Activated naive CD4-positive, alpha-beta T cell treated with anti-CD3 and anti-CD28 coated beads, Interleukin-2, amount 50 U/mL, for 72 hours (primary cell): ENCODE results near the gene ADAMTS16. TPM values are rescaled to one million over a fixed set of nuclear protein-coding genes. Genes with fewer than 3 reads are reported as not detected.
A peak's percentile ranks its signal among the peaks of the same experiment; 100 is the strongest.

ENCODE experiments used
- ATAC-seq, 2 donors: fragments of 150-1000 bp; cut with Tn5 transposase; 2 replicates each; pipeline ENCODE4 v1.10.0; 2021; ENCODE audit warnings: mild to moderate bottlenecking in 2 of 2, moderate library complexity in 2 of 2
- DNase-seq, 2 donors: peaks; one replicate each; pipeline ENCODE4 v3.0.0; 2021 to 2022; ENCODE audit warnings: low spot score in 2 of 2
- H3K27ac Mint-ChIP-seq, 2 donors: one replicate each; pipeline ENCODE4 v1.8.0; 2022; ENCODE audit warnings: mild to moderate bottlenecking in 2 of 2, mixed read lengths in 2 of 2
- H3K36me3 Mint-ChIP-seq, 2 donors: one replicate each; pipeline ENCODE4 v1.8.0; 2022; ENCODE audit warnings: mixed read lengths in 2 of 2
- H3K9me3 Mint-ChIP-seq, 2 donors: one replicate each; pipeline ENCODE4 v1.8.0; 2022; ENCODE audit warnings: mixed read lengths in 2 of 2
- total RNA-seq, 2 donors: library from RNA; stranded (reverse); gene quantifications; one replicate each; pipeline ENCODE4 v1.2.3, GENCODE V29; 2022

The ADAMTS16 gene
- total RNA-seq, 2 donors from 2014 or later, result not detected

DNA sequence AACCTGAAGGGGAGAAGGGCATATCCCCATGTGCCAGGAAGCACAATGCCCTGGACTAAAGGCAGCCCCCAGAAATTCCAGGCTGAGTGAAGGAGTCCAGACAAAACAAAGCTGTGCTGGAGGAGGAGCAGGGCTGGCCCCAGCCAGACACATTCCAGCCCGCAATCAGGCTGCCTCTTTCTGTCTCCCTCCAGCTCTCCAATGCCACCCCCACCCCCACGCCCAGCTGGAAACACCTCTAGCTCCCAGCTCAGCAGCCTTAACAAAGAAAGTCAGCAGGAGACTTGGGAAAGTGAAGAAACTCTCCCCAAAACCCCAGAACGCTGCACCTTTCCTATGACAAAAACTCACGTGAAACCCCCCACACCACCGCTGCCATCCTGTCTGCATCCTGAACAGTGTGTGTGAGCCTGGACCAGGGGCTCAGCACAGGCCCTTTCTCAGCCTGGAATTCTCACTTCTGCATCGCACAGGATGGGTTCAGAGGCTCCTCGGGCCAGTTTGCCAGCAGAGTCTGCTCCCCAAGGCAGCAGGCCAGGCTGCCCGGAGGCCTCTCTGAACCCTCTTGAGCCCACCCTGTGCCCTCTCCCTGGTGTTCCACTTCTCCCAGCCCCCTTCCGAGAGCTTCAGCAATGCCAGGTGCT is 186.1 kb downstream of the ADAMTS16 start:
- H3K27ac Mint-ChIP-seq, result no peak overlapping the region
- no peak for DNase-seq
- peaks cover 8 to 20% of the 10 kb centered on the region in 2 donors for H3K36me3 Mint-ChIP-seq
- ATAC-seq, result no peak
- H3K9me3 Mint-ChIP-seq, result peaks cover 7 to 18% of the 10 kb centered on the region in 2 donors

DNA sequence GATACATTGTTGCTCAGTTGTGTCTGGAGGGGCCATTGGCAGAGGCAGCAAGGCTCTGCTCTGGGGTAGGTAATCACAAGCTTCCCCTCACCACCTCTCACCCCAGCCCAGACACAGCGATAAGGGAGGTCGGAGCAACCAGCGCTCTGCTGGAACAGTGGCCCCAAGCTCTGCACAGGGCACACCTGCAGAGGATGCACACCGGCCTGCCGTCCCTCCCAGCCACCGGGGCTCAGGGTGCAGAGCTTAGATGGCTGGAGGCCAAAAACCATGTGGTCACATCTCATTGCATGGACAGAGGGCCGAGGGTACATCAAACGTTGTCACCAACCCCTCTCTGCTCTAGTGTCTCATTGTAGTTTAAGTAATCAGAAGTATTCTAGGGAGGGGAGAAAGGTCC is 187.0 kb downstream of the ADAMTS16 start:
- peaks cover 8 to 20% of the 10 kb centered on the region in 2 donors for H3K36me3 Mint-ChIP-seq
- DNase-seq (no peak), ATAC-seq (no peak)

DNA sequence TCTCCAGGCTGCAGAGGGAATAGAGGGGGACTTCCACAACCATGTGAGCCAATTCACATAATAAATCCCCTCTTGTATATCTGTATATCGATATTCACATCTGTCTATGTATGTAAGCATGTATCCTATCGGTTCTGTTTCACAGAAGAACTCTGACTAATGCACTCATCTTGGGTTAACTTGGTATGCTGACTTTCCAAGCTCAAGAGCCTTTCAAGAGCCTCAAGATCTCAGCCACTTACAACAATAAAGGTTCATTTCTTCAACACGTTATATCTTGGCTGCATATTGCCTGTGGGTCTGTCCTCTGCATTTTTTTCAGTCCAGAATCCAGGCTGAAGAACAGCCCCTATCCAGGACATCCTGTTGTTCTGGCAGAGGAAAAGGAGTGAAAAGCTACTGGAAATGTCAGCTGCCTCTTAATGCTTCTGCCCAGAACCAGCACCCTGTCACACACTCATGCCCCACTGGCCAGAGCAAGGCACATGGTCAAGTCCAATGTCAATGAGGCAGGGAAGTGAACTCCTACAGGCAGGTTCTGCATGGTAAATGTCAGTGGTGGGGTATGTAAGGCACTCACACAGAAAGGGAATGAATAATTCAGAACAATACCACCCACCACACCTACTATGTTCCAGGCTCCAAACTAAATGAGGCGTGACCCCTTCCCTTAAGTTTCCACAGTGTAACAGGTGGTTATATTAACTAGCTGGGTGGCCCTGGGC is 190.8 kb downstream of the ADAMTS16 start:
- Mint-ChIP-seq H3K27ac (no peak overlapping the region), H3K9me3 (peaks cover 0 to 11% of the 10 kb centered on the region in 2 donors), H3K36me3 (peaks cover 0 to 20% of the 10 kb centered on the region in 2 donors)
- ATAC-seq, result no peak
- no peak for DNase-seq

More for the DNA sequence above, 187.0 kb downstream of the ADAMTS16 start:
- Mint-ChIP-seq H3K27ac (no peak overlapping the region), H3K9me3 (peaks cover 4 to 18% of the 10 kb centered on the region in 2 donors)

DNA sequence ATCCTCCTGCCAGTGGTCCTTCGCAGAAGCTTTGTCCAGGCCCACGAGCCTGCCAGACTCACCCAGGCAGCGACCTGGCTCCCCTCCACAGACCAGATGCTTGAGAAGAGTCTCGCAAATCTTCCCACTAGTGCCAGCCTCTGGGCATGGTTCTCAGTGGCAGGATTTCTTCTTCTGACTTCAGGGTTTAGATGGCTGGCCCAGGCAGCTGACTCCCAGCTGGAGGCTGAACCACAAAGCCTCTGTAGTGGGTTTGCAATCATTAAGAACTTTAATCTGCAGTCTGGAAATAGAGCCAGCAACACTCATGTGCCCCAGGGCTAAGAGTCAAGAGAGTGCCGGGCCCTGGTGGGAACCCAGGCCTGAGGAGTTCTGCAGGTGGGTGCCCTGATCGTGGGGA is 191.7 kb downstream of the ADAMTS16 start:
- peaks cover 0 to 17% of the 10 kb centered on the region in 2 donors for H3K36me3 Mint-ChIP-seq
- no peak for ATAC-seq
- no peak overlapping the region for H3K27ac Mint-ChIP-seq
- no peak for DNase-seq
- H3K9me3 Mint-ChIP-seq, result peaks cover 0 to 11% of the 10 kb centered on the region in 2 donors

DNA sequence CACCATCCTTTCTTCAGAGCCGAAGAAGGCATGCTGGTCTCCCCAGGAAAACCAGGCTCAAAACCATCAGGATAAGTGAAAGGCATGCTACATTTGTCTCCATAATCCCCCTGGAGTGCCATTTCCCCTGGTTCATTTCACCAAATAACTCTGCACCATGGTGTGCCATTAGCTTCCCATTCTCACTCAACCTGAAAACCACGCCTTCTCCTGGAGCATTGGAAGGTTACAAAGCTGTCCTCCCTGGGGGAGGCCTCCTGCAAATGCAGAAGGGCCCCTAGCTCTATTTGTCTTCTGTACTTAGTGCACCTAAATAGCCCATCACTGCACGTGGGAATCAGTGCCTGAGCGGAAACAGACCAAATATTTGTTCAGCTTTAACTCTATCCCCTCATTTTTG is 192.2 kb downstream of the ADAMTS16 start:
- DNase-seq (no peak), ATAC-seq (no peak)
- Mint-ChIP-seq H3K36me3 (peaks cover 0 to 13% of the 10 kb centered on the region in 2 donors), H3K27ac (peak overlapping the region in 1 of 2 donors; percentile 74), H3K9me3 (peaks cover 0 to 11% of the 10 kb centered on the region in 2 donors)

DNA sequence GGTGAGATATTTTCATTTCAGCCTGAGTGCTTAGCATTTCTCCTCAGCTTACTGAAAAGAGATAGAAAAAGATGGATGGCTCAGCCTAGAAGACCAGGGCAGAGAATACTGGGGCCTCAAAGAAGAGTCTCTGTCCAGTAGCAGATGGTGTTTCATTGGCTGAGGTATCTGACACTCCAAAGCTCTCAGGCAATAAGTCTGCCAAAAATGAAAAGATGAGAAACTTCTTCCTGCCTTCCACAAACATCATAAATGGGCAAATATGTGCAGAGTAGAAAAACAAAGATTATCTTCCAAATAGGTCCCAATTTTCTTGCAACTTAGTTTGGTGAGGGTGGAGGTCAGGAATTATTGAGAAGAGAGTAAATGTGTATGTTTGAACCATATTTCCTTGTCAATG is 195.0 kb downstream of the ADAMTS16 start:
- Mint-ChIP-seq H3K36me3 (no peaks in the 10 kb centered on the region), H3K27ac (no peak overlapping the region), H3K9me3 (no peaks in the 10 kb centered on the region)
- no peak for ATAC-seq
- DNase-seq, result no peak

DNA sequence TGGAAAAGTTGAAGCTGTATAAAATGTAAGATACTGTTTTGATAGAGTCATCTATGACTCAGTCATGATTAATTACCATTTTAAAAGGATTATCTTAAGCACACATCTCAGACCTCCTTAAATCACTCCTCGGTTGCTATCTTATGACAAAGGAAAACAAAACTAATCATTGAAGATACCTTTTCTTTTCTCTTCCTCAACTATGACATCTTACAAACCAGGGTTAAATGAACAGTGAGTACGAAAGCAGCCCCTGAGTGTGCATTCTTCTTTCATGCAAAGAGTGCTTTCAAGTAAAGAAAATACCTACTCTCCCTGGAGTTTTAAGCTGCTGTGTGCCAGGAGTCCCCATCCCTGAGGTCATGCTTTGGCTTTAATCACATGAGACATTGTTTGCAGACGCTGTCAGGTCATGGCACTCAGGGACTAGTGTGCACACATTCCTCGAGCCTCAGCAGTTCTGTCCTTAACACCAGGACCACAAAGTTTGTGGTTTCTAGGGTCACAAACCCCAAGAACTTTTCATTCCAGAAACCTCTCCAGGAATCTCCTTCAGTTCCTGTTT is 195.7 kb downstream of the ADAMTS16 start:
- no peaks in the 10 kb centered on the region for H3K36me3 Mint-ChIP-seq
- peaks cover 0 to 3% of the 10 kb centered on the region in 2 donors for H3K9me3 Mint-ChIP-seq
- no peak overlapping the region for H3K27ac Mint-ChIP-seq
- ATAC-seq (no peak), DNase-seq (no peak)

DNA sequence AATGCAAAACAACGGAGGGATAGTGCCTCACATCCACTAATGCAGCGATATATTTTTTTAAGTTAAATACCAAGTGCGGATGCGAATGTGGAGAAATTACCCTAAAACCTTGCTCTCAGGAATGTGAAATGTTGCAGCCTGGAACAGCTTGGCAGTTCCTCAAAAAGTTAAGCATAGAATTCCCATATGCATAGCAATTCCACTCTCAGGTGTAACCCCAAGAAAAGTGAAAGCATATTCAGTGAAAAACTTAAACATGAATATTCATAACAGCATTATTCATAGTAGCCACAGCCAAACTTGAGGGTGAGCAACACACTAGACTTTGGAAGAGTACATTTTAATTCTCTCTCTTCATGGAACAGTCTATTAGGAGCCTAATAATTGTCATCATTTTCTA is 199.1 kb downstream of the ADAMTS16 start:
- ATAC-seq, result no peak
- Mint-ChIP-seq H3K9me3 (peaks cover 0 to 3% of the 10 kb centered on the region in 2 donors), H3K36me3 (no peaks in the 10 kb centered on the region)

DNA sequence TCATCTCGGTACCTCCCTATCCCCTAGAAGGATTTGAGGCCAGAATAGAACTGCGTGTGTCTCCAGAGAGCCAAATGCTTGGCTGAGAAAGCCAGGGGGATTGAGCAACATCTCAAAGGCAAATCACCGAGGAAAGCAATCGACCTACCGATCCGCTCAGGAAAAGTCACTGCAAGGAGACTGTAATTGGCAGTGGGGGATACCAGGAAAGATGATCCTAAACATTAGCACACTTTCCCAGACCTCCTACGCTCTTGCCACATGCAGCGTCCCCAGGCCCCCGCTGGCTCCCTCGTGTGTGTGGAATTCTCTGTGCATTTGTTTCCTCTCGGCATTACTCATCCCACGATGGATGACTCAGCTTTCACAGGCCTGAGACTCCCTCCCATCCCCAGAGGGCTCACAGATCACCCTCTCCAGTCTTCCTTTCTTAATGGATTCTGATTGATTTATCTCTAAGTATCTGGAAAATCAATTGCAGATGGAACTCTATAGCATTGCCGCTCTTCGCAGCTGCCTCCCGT is 200.1 kb downstream of the ADAMTS16 start:
- ATAC-seq, result no peak
- DNase-seq, result no peak
- no peaks in the 10 kb centered on the region for H3K36me3 Mint-ChIP-seq
- peaks cover 0 to 3% of the 10 kb centered on the region in 2 donors for H3K9me3 Mint-ChIP-seq
- peak overlapping the region in 1 of 2 donors; percentile 24 for H3K27ac Mint-ChIP-seq

More for the DNA sequence above, 199.1 kb downstream of the ADAMTS16 start:
- no peak for DNase-seq
- H3K27ac Mint-ChIP-seq, result no peak overlapping the region

DNA sequence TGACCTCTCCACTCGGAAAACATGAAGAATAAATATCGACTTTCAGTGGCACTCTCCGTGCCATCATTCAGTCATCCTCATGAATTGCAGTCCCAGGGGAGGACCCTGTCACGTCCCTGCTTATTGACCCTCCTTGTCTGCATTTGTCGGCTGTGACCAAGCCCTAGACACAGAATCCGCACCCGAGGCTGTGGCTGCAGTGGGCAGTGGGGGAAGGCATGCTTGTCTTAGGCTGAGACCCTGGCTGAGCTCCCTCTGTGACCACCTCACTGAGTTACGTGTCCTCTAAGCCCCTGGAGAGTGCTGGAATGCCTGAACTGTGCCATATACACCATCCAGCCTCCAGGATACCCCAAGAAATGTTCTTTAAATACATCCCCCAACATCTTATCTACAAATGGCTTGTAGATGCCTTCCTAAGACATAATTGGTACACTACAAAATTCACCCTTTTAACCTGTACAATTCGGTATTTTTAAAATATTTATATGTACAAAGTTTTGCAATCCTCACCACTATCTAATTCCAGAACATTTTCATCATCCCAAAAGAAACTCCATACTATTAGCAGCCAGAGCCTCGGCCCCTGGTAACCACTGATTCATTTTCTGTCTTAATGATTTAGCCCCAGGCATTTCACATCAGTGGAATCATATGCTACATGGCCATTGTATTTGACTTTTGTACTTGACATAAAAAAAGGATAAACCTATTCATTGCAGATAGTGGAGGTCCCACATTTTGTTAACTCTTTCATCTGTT is 201.6 kb downstream of the ADAMTS16 start:
- H3K36me3 Mint-ChIP-seq, result no peaks in the 10 kb centered on the region
- ATAC-seq (no peak), DNase-seq (no peak)
- H3K27ac Mint-ChIP-seq, result no peak overlapping the region
- peaks cover 0 to 3% of the 10 kb centered on the region in 2 donors for H3K9me3 Mint-ChIP-seq

DNA sequence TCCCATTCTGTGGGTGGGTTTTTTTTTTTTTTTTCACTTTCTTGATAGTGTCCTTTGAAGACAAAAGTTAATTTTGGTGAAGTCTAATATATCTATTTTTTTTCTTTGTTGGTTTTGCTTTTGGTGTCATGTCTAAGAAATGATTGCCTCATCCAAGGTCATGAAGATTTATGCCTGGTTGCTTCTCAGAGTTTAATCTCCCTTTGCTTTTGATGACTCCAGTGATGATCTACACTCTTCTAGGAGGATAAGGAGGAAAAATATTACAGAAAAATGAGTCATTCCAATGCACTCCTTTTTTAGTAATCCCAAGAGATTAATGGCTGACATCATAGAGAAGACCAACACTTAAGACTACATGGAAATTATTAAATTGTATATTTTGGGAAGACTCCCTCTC is 202.7 kb downstream of the ADAMTS16 start:
- ATAC-seq, result no peak
- Mint-ChIP-seq H3K27ac (no peak overlapping the region), H3K36me3 (no peaks in the 10 kb centered on the region), H3K9me3 (peaks cover 0 to 3% of the 10 kb centered on the region in 2 donors)
- no peak for DNase-seq

DNA sequence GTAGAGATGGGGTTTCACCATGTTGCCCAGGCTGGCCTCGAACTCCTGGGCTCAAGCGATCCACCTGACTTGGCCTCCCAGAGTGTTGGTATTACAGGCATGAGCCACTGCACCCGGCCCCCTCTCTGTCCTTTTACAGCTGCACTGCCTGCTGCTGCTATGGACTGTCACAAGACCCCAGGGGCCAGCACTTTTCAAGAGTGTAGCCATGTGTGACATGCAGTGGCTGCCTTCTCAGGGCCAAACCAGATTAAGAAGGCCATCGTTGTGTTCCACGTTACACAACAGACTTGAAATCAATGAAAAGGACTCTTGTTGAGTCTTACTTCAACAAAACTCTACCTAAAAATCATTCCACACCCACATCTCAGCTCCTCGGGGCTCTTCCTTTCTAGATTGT is 203.4 kb downstream of the ADAMTS16 start:
- H3K36me3 Mint-ChIP-seq, result no peaks in the 10 kb centered on the region
- no peak for ATAC-seq
- no peak overlapping the region for H3K27ac Mint-ChIP-seq
- H3K9me3 Mint-ChIP-seq, result peaks cover 0 to 3% of the 10 kb centered on the region in 2 donors
- no peak for DNase-seq

DNA sequence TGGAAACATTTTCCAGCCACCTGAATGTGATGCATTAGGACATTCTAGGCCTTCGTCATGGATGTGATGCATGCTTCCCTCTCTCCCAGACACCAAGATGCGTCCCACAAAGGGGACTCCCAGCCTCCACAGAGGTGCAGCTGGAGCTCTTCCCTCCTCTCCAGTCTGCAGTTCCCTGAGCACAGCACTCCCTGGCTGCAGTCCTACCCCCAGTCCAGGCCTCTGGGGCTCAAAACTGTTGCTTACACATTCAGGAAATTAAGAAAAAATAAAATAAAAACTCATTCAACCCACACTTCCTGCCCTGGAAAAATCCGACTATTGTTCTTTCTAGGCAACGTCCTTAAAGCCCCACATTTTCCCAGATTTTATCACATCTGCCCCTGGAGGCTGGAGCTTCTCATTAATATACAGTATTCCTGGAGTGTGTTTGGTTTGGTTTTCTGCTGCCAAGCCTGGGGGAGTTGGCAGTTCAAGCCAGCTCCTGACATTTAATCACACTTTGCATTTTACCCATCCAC is 204.0 kb downstream of the ADAMTS16 start:
- Mint-ChIP-seq H3K9me3 (peaks cover 0 to 3% of the 10 kb centered on the region in 2 donors), H3K36me3 (no peaks in the 10 kb centered on the region), H3K27ac (no peak overlapping the region)
- DNase-seq (no peak), ATAC-seq (no peak)

DNA sequence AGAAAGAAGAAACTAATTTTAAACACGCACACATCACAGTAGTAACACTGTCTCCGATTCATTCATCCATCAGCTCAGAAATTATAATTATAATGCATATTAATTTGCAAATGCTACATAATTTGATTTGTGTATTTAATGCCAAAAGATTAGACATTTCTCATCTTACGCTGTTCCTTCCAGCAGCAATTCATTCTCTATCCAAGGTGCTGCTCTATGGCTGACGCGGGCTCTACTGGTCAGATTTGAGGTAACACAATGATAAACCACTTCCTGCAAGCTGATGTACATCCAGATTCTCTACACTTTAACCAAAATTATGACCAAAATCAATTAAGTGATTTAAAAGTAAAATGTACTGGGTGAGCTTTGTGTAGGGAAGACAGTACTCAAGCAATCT is 204.5 kb downstream of the ADAMTS16 start:
- H3K27ac Mint-ChIP-seq, result no peak overlapping the region
- H3K36me3 Mint-ChIP-seq, result no peaks in the 10 kb centered on the region
- ATAC-seq (no peak), DNase-seq (no peak)
- H3K9me3 Mint-ChIP-seq, result peaks cover 0 to 3% of the 10 kb centered on the region in 2 donors

DNA sequence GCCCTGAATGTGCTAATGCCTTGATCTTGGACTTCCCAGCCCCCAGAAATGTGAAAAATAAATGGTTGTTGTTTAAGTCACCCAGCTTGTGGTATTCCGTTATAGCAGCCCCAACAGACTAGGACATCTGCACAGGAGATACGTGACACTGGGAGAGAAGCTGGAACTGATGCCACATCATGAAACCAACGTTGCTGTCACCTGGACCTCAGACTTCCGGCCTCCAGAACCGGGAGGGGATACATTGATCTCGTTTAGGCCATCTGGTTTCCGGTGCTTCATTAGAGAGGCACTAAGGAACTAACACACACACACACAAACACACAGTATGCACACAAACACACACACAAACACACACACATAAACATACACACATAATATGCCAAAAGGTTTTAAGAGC is 207.3 kb downstream of the ADAMTS16 start:
- H3K36me3 Mint-ChIP-seq, result no peaks in the 10 kb centered on the region
- H3K9me3 Mint-ChIP-seq, result no peaks in the 10 kb centered on the region
- DNase-seq (no peak), ATAC-seq (no peak)
- H3K27ac Mint-ChIP-seq, result no peak overlapping the region

DNA sequence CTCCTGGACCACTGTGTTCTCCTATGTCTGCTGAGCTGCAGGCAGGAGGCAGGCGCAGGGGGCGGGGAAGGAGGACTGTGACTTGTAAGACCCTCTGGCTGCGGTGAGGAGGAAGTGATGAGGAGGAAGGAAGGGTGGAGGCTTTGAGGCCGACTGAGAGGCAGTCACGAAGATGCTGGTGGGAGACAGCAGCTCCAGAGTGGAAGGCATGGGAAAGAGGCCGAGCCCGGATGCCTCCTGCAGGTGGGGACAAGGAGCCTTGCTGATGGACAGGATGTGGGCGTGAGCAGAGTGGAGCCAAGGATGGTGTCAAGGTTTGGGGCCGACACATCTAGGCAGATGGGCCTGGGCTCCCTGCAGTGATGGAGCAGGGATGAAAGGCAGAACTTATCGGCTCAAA is 208.0 kb downstream of the ADAMTS16 start:
- Mint-ChIP-seq H3K36me3 (no peaks in the 10 kb centered on the region), H3K27ac (no peak overlapping the region), H3K9me3 (no peaks in the 10 kb centered on the region)
- DNase-seq (no peak), ATAC-seq (no peak)
